Pancreas (tissue), 10 donors: ENCODE measurements around the gene S100A2. TPM values are rescaled to one million over a fixed set of nuclear protein-coding genes. Genes with fewer than 3 reads are reported as not detected.
A peak's percentile ranks its signal among the peaks of the same experiment; 100 is the strongest.

Experiments used
- ATAC-seq, 4 donors: fragments of 200-7000 bp; cut with Tn5 transposase; one replicate each; pipeline versions ENCODE4 v1.8.0 to v1.9.1; 2020; ENCODE audit warnings: mild to moderate bottlenecking in 4 of 4, moderate library complexity in 4 of 4
- DNase-seq, 6 donors: peaks; one replicate each; pipeline ENCODE4 v3.0.0-alpha.2; 2020
- FAIRE-seq: peaks from 2 replicates; lab custom pipeline; 2012; peaks lifted over from hg19 to GRCh38; lab: Jason Lieb, UNC
- H3K27ac ChIP-seq, 4 donors: fragments of 200-600 bp; sonication (generic); 1 replicate in 3 of 4; 2 replicates in 1 of 4; pipeline versions ENCODE4 v1.5.0 to v1.8.0; 2020
- H3K27me3 ChIP-seq, 4 donors: fragments of 200-600 bp; one replicate each; pipeline ENCODE4 v1.8.0; 2021
- H3K36me3 ChIP-seq, 3 donors: fragments of 200-600 bp; sonication (generic) in 1 of 3; one replicate each; pipeline versions ENCODE4 v1.5.0 to v1.8.0; 2020 to 2021
- H3K4me1 ChIP-seq, 3 donors: fragments of 200-600 bp; one replicate each; pipeline ENCODE4 v1.8.0; 2021
- H3K4me3 ChIP-seq, 4 donors: fragments of 200-600 bp; sonication (generic) in 2 of 4; one replicate each; pipeline versions ENCODE4 v1.5.0 to v1.8.0; 2020 to 2021
- H3K9me3 ChIP-seq, 4 donors: fragments of 200-600 bp; one replicate each; pipeline ENCODE4 v1.8.0; 2021
- CTCF ChIP-seq, 4 donors: fragments of 200-600 bp; sonication (generic) in 3 of 4; IDR thresholded peaks; one replicate each; pipeline versions ENCODE4 v1.5.0 to v1.8.0; 2021; ENCODE audit warnings: antibody characterized with exemption in 4 of 4
- WGBS, 2 donors: extraction: QIAGEN DNeasy Blood & Tissue Kit; methylation state at CpG; one replicate each; pipeline ENCODE4 v1.1.7; 2013; 5-methylcytosine and 5-hydroxymethylcytosine counted together
- intact Hi-C, 3 donors: fragments of 100-400 bp; cut with DNase I; formaldehyde crosslinking; loops; one replicate each; pipeline versions ENCODE4 v1.11.1 to v1.14.2; 2022
- polyA plus RNA-seq, 2 donors: library from polyadenylated mRNA; stranded (reverse); fragments of 200-250 nt; gene quantifications; one replicate each; pipeline ENCODE4 v1.2.3, GENCODE V29; 2013
- total RNA-seq, 6 donors: library from RNA; stranded (reverse); fragmentation: NEBNext Ultra II Directional in 4 of 6; extraction: Animal tissue kit (Norgen Biotek cat#: 25700) in 4 of 6; gene quantifications; one replicate each; pipeline versions ENCODE4 v1.2.1 to v1.2.4, GENCODE V29; 2021 to 2023
- donor health status: healthy with polysubstance abuse.
- donor health status: DM: no; HTN: no; CAD: no; lungs with moderate emphysema.
- donor health status: DM: no; HTN: no; CAD: no.
- donor health status: control.
- donor health status: control.
- donor health status: Bipolar disorder and iron deficiency.
- donor health status: DM: yes; HTN: yes; CAD: no.
- donor health status: DM: no; HTN: no; CAD: no.
- donor health status: DM: no; HTN: no; CAD: no.
- donor health status: DM: yes; HTN: yes; CAD: no.

S100A2 gene
- total and polyA plus RNA-seq, 8 donors: 0.60 to 2.8 (median 1.3) TPM; not detected in 2

- Histone ChIP-seq H3K27me3 (no peaks in the 10 kb centered on the region), H3K4me3 (no peak overlapping the region), H3K4me1 (no peaks in the 10 kb centered on the region), H3K36me3 (peaks cover 0 to 11% (median 0%) of the 10 kb centered on the region in 3 donors), H3K27ac (no peak overlapping the region), H3K9me3 (no peaks in the 10 kb centered on the region)
- DNase-seq (peak in 1 of 6 donors; percentile 14), FAIRE-seq (no peak), ATAC-seq (no peak)
- TF ChIP-seq CTCF (IDR thresholded peaks at IDR 0.05): no peak
- WGBS, 2 donors: 84 to 89% methylated on average over 7 of the region's 7 CpGs
- intact Hi-C loops: no loop called here
Observed at GRCh38 chr1:153610811-153611301, 45.2 kb upstream of the S100A2 start.

- Histone ChIP-seq H3K4me3 (no peak overlapping the region), H3K27me3 (no peaks in the 10 kb centered on the region), H3K27ac (peak overlapping the region in 1 of 4 donors; percentile 73), H3K4me1 (no peaks in the 10 kb centered on the region), H3K9me3 (no peaks in the 10 kb centered on the region), H3K36me3 (peaks cover 0 to 11% (median 0%) of the 10 kb centered on the region in 3 donors)
- intact Hi-C loops: no loop called here
- FAIRE-seq: no peak
- DNase-seq: no peak
- WGBS, 2 donors: 66 to 89% methylated on average over 4 of the region's 4 CpGs
- TF ChIP-seq CTCF (IDR thresholded peaks at IDR 0.05): no peak
- ATAC-seq: no peak
Observed at GRCh38 chr1:153610334-153610733, 44.7 kb upstream of the S100A2 start.

GRCh38 chr1:153609585-153609907 is 43.9 kb upstream of the S100A2 start:
- ATAC-seq (no peak), DNase-seq (no peak), FAIRE-seq (no peak)
- intact Hi-C loops: no loop called here
- Histone ChIP-seq H3K36me3 (peaks cover 0 to 11% (median 0%) of the 10 kb centered on the region in 3 donors), H3K27ac (peak overlapping the region in 2 of 4 donors; percentile 46 to 73), H3K4me1 (no peaks in the 10 kb centered on the region), H3K9me3 (no peaks in the 10 kb centered on the region), H3K27me3 (no peaks in the 10 kb centered on the region), H3K4me3 (no peak overlapping the region)
- WGBS, 2 donors: 57 to 64% methylated on average over 6 of the region's 6 CpGs
- no peak for TF ChIP-seq CTCF (IDR thresholded peaks at IDR 0.05)

GRCh38 chr1:153608742-153609584 is 43.3 kb upstream of the S100A2 start:
- peaks cover 0 to 11% (median 0%) of the 10 kb centered on the region in 3 donors for H3K36me3 ChIP-seq
- 72 to 76% methylated on average over 19 of the region's 19 CpGs for WGBS, 2 donors
- peak overlapping the region in 1 of 4 donors; percentile 18 for H3K4me3 ChIP-seq
- no peak for TF ChIP-seq CTCF (IDR thresholded peaks at IDR 0.05)
- ATAC-seq: peak in 3 of 4 donors; percentile 6 to 55 (median 32)
- FAIRE-seq: no peak
- peak overlapping the region in 2 of 4 donors; percentile 46 to 73 for H3K27ac ChIP-seq
- no peaks in the 10 kb centered on the region for H3K27me3 ChIP-seq
- no peaks in the 10 kb centered on the region for H3K9me3 ChIP-seq
- no peaks in the 10 kb centered on the region for H3K4me1 ChIP-seq
- DNase-seq: peak in 2 of 6 donors; percentile 52 to 62
- intact Hi-C loops: no loop called here
